ENCODE data around the gene NFATC2.

The NFATC2 gene

DNA sequence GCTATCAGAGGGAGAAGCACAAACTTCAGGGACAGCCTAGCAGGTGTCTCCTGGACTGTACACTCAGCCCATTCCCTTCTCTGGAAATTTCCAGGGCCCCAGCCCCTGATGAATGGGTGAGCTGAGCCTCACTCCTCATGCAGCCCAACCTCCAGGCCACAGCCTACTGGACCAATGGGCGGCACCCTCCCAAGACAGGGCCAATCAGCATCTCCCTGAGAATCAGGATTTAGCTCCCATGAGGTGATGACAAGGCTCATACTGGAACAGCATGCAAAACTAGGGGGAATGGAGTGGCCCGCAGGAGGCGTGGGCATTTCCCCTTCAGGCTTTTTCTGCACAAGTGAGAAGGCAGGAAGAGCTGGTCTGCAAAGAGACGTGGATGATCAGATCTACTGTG lies 29.0 kb downstream of the NFATC2 start:
- no peak for DNase-seq

DNA sequence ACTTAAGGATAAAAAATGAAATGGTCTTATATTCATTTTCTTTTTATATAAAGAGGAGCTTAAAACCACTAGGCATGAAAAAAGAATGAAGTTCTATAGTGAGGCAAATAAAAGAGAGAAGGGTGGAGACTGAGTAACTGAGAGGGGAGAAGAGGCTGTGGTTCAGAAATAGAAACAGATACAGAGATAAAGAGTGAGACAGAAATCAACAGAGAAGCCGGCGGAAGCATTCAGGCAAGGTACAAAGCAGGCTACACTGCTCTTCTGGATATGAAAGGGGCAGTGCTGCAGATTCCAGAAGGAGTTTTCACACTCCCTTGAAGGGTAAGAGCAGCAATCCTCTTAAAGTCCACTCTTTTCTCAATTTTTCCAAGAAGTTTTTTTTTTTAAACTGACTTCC lies 29.9 kb downstream of the NFATC2 start:
- no peak for DNase-seq

DNA sequence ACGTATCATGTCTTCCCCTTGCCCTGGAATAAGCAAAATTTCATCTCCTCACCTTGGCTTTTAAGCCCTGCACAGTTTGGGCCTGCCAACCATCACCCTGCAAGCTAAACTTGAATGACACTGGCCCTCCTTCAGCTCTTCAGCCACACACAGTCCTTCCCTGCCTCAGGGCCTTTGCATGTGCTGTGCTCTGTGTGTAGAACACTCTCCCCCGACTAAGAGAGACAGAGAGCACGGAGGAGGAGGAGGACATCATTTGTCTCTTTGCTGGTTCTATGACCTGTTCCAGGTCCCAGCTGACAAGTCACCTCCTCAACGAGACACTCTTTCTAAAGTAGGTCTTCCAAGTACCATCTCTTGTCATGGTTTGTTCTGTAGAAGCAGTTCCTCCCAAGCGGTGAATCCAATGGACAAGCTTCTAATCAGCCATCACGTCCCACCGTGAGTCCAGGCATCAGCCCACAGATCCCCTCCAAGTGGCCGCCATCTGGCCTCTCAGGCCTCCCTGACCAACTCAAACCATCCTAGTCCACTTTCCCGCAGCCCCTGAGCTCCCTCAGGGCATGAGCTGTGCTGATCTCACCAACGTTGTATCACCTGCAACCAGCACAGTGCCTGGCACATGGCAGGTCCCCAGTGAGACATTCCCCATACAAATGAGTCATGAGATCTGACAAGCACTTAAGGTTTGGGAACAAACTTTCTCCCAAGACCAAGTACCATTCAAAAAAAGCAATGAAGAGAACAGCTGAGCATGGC lies 30.5 kb downstream of the NFATC2 start:
- DNase-seq, result no peak

DNA sequence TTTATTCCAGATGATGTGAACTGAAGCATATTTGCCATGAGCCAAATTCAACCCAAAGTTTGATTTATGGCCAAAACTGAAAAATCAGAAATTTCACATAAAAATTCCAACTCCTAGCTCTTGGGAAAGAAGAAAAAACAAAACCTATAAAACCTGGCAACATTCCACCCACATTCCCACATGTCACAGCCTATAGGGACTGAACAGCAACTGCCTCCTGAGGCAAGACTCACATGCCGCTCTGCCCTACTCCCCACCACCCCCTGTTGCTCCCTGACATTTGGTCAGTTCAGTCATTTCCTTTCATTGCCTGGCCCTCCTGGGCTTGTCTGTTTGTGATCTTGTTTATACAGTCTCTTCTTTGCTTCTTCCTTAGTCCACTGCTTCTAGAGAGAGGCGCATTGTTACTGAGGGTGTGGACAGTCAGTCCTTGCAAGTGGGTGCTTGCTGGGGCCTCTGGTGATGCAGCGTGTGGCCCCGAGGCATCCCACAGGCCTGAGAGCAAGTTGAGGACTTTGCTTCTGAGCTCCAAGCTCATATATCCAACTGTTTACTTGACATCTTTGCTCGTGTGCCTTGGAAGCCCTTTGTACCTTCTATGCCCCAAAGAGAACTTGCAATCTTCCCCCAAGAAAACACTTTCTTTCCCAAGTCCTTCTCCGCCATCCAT lies 31.4 kb downstream of the NFATC2 start:
- DNase-seq, result no peak

DNA sequence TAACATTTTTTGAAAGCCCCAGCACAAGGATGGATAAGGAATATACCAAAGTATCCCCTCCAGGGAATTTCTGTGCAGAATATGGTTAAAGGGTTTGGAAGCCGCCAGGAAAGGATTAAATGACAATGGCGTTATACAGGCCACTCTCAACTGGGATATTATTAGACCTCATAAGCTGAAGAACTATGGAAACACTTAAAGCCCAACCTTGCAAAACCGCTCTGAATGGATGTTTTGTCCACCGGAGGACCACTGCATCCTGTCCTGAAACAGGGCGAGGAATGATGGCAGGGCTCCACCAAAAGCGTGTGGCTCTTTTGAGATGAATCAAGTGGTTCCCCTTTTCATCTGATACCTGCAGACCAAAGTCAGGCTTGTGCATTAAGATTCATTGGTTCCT lies 32.4 kb downstream of the NFATC2 start:
- no peak for DNase-seq

DNA sequence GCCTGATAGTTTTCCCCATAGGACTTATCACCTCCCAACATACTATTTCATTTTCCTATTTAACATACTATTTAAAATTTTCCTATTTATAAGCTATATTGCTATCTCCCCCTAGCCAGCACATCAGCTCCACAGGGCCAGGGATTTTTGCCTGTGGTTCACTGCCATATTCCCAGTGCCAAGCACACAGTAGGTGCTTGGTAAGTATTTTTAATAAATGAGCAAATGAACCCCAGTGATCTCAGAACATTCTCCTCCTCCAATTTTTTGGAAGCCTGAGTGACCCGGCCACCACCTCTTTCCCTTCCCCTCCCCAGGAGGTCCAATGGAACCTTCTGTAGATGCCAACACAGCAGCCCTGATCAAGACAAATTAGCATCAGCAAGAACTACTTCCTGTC lies 33.3 kb downstream of the NFATC2 start:
- no peak for DNase-seq

DNA sequence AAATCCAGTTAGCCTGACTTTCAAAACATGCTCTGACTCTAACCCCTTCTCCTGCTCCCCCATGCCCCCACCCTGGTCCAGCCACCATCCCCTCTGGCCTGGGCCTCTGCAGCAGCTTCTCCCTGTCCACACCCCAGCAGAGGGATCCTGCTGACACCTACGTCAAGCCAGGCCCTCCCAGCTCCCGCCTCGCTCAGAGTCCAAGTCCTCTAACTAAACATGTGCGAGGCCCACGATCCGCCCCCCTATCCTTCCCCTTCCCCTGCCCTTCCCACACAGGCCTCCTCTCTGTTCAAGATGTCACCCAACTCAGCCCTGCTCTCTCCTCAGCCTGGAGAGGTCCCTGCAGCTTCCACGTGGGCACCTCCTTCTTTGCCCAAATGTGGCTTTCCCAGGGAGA lies 33.7 kb downstream of the NFATC2 start:
- no peak for DNase-seq

DNA sequence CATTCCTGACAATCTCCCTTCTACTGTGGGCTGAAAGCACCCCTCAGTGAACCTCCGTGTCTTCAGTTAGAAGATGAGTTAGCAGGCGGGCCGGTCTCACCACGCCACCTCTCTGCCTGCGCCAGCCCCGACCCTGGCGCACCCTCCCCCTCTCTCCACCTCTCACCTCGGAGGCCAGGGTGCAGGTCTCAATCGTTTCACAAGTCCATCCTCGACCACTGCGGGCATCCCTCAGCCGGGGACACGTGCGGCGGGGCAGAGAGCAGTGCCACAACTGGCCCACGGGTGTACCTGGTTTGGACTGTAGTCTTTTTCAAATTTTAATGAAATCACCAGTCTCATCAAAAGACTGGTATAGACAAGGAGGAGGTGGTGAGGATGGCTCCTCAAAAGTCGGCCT lies 34.4 kb downstream of the NFATC2 start:
- no peak for DNase-seq

DNA sequence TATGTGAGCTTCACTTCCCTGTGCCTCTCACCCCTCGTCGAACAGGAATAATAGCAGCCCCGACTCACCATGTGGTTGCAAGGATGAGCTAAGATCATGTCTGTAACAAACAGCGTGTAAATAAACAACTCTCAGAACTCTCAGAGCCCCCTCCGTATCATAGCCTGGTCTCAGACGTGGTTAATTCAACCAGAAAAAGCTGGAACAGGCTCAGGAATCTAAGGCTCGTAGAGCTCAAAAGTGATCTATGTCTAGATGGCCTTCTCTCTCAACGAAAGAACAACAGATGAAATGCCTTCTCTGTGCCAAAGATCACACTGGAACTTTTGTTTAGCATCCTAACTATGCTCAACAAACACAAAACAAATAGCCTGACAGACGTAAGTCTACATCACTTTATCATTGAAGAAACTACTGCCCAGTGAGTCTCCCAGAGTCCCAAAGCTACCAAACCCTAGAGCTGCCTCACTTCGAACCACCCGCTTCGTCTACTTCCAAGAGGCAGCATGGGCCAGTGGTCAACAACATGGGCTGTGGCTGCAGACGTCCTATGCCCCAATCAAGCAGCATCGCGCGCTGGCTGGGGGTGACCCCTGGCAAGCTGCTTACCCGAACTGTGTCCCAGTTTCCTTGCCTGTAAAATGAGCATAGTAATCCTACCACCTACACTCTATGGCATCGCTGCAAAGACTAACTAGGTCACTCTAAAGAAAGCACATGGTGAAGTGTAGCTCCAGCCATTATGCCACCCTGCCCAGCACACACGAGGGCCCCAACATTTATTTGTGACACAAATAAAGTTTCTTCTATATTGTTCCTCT lies 35.1 kb downstream of the NFATC2 start:
- no peak for DNase-seq

DNA sequence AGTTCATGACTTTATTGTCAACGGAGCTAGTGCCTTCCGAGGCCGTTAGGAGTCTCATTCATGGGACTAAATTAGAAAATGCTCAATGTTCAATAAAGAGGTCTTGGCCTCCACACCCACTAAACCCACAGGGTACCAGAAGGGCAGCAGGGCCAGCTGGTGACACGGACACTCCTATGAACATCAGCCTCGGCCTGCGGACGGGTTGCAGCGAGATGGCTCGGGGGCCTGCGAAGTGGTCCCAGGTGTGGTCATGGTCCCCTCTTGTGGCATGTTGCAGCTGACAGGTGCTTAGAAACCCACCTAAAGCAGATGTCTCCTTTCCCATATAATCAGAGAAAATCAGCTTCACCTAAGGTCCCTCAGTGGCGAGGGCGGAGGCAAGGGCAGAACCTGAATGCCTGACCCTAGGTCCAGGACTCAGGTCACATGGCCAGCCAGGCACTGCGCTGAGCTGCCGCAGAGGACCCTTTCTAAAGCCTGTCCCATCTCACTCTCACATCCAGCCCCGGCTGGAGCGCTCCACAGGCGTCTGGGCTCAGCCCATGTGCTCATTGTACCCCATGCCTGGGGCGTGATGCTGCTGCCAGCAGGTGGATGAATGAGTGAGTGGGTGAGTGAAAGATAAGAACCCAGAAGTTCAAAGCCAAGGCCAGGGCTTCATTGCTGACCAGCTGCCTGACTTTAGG lies 35.8 kb downstream of the NFATC2 start:
- no peak for DNase-seq

DNA sequence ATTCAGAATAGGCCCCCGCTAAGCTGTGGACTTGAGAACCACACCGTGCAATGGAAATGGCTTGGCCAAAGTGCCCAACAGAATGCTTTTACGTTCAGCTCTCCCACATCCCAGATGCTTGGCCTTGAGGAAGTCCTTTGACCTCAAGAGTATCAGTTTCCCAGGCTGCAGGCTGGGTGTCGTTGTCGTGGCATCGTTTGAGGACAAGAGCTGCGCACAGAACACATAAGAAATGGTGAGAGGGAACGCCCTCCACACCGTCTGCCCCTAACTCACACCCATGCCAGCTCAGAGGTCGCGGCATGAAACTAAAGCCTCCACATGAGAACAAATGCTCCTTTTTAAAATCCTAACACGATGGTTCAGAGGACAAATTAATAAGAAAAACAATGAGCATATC lies 37.0 kb downstream of the NFATC2 start:
- no peak for DNase-seq

DNA sequence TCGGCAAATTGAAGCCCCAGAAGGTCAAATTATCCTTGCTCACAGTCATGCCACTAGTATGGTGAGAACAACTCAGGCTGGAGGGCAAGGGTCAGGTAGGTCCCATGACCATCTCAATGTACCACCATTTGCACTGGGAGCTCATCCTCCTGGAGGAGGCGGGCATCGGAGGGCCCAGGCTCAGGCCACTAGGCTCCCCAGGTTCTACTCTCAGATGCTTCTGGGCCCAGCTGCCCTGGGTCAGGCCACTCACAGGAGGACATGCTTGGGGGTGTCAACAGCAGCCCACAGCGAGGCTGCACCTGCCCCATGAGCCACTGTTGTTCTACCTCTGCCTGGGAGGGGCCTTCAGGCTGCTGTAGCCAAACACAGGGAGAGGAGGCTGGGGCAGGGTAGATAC lies 39.1 kb downstream of the NFATC2 start:
- no peak for DNase-seq

DNA sequence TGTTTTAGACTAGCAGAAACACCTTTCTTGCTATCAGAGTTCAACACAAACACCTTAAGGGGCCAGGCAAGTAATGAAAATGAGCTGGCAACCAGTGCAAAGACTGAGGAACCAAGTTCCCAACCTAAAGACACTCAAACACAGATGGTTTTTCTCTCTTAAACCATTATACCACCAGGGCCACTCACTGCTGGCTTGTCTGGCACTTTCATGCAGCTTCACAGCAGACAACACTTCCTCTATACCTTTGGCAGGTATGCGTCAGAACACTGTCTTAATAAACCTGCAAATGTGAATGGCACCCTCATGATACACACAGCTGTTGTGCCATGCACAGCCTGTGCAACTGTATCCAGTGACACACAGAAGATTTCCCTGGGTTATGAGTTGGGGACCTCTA lies 41.6 kb downstream of the NFATC2 start:
- no peak for DNase-seq

DNA sequence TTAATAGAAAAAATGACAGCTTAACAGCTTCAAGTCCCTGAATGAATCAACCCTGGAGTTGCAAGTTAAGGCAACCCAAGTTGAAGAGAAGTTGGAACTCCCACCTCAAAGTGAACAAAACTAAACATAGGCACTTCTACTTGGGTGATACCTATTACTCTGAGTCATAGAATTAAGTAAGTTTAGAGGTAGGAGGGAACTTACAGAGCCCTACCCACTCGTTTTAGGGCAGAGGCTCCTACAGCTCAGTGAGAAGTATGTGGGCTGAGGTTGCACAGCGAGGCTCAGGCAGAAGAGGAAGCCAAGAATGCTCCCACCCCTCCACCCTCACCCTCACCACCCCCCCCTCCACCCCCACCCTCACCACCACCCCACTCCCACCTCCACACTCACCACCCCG lies 42.2 kb downstream of the NFATC2 start:
- no peak for DNase-seq

DNA sequence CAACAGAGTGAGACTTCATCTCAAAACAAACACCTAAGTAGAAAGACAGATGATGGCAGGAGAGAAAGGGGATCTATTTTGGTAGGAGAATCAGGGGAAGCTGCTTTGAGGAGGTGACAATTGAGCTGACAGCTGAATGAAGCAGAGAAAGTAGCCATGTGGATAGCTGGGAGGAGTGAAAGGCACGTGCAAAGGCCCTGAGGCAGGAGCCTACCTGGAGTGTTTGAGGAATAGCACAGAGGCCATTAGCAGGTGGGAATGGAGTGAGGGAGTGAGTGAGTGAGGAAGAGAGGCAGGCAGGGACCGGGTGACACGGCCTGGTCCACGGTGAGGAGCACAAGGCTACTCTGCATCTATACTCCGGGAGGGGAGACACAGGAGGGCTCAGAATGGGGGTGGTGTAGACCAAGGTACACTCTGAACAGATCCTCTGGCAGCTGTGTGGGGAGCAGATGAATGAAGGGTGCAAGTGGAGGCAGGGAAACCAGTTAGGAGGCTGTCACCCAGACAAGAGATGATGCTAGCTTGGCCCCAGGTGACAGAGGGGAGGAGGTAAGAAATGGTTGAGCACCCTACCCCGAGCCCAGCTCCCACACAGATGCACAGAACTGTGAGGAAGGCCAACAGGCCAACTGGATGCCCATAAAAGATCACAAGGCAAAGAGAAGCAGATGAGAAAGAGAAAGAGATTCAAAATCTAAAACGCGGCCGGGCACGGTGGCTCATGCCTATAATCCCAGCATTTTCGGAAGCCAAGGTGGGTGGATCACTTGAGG lies 43.6 kb downstream of the NFATC2 start:
- DNase-seq, result no peak

DNA sequence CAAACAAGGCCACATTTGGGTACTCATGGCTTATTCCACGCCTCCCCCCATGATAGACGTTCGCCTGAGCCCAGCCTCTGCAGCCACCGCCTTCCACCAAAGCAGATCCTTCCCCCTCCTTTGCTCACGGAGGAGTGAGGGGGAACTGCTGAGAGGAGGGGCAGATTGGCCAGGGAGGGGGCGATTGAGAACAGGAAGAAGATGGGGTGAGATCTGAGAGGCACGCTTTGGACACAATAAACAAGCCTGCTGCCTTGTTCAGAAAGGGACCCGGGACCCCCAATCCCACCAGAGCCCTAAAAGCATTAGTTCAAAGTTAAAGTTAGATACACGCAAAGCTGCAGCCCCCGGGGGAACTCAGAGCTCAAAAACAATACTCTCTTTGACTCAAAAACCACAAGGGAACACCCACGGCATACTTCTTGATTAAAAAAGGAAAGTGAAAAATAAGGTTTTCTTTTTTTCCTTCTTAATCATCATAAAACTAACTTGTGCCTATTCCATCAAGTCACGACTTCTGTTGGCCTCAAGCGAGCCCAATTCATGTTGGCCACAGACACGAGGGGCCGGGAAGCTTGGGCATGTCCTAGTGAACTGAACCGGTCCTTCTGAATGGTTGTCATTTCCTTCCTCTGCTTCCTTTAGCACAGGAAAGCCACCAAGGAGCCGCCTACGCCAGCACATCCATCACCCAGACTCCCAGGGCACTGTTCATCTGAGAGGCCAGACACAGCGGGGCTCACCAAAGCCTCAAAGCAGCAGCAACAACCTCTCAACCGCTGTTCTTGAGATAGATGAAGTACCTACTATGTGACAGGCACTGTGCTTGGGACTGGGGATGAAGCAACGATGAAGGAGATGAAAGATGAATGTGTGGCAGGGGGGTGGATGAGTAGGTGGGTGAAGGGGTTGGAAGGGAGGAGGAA lies 44.7 kb downstream of the NFATC2 start:
- DNase-seq, result no peak

DNA sequence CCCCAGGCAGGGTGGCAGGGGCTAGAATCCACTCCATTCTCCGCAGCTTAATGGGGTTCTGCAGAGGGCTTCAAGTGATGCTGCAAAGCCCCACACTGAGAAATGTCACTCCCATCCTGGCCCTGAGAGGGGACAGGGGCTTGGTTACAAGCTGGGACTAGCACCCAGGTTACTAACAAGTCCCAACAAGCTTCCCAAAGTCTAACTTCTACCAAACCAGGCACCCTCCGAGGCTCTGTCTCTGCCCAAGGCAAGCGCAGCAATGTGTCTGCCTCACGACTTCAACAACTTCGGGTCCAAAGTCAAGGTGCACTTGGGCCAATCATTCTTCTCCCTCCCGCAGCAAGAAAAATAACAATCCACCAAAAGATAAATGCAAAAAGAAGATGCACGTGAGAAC lies 45.6 kb downstream of the NFATC2 start:
- no peak for DNase-seq

DNA sequence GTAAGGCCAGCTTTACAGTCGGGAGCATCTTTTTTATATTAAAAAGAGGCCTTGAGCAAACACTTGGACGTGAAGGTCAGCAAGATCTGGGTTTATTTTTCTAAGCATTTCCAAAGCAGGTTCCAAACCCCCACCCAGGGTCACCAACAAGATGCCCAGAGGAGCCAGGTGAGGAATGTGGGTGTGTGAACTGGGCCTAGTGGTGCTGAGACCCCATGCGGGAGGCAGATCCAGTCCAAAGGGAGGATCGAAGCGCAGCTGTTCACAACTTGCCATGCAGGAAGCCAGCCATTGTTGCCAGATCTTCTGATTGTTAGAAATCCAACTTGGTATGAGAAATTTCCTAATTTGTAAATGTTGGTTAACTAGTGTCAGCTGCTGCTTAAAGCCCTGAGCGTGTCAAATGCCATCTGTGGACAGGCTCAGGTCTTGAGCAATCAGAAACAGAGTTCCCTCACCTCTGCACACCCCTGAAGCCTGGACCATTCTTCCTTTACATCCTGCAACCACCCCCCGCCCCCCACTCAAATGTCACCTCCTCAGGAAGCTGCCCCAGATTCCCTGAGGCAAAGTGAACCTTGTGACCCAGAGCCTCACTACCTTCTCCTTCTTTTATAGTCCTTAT lies 46.5 kb downstream of the NFATC2 start:
- no peak for DNase-seq

DNA sequence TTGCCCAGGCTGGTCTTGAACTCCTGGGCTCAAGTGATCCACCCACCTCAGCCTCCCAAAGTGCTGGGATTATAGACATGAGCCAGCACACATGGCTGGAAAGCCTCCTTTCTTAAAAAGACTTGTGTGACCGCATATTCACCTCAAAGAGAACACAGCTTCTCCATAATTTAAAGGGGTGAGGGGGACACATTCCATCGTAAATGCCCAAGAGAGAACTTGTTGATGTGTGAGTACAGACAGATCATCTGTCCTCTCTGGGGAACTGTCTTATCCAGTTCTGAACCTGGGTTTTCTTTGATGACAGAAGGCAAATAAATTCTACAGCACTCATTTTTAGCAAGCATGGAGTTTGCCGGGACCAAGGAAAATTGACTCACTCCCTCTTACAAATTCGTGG lies 47.2 kb downstream of the NFATC2 start:
- DNase-seq, result no peak

DNA sequence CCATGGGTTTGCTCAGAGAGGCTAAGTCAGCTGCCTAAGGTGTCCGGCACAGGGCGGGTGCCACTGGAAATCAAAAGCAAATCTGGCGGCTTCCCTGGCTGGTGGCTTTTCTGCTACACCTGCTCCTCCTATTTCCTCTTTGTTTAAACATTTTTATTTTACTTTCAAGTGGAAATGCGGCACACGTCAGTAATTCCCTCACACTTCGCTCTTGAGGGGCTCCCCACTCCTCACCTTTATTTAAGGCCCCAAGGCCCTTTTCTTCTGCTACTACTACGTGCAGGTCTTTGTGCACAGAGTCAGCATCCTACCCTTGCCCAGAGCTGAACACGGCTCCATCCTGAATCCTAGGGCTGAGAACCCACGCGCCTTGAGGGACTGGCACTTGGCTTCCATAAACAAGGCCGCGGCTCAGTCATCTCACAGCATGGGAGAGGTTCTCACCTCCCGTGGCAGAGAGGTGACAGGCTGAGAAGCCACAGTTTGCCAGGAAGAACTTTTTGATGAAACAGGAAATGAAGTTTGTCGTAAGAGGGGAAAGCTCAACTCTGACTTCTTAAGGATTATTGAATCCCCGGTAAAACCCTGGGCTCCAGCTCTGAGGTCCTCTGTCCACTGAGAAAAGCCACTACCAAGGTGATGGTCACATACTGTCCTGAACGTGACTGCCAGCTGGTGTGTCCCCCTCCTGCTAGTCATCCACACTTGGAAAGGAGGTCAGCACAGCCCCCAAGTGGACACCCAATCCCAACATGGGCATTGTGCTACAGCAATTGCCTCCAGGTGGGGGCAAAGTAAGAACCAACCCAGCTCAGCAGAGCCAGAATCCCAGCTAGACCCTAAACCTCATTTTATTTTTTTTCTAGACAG lies 48.0 kb downstream of the NFATC2 start:
- no peak for DNase-seq
